Smooth muscle cell of the pulmonary artery (primary cell): ENCODE results near the gene TMEM232. TPM values are rescaled to one million over a fixed set of nuclear protein-coding genes. Genes with fewer than 3 reads are reported as not detected.

Source experiments
- total RNA-seq: library from RNA; depleted of rRNA; stranded (reverse); fragments of >200 nt; gene quantifications from 2 replicates; pipeline ENCODE4 v1.2.3, GENCODE V29; 2014

Gene TMEM232
- total RNA-seq: 0.79 and 3.3 TPM in 2 replicates

GRCh38 chr5:110726249-110727024 lies at the start of gene TMEM232:
TMEM232 (minus strand) TSS chr5:110726671; CDS start chr5:110667352, 59,319 bp downstream.

DNA sequence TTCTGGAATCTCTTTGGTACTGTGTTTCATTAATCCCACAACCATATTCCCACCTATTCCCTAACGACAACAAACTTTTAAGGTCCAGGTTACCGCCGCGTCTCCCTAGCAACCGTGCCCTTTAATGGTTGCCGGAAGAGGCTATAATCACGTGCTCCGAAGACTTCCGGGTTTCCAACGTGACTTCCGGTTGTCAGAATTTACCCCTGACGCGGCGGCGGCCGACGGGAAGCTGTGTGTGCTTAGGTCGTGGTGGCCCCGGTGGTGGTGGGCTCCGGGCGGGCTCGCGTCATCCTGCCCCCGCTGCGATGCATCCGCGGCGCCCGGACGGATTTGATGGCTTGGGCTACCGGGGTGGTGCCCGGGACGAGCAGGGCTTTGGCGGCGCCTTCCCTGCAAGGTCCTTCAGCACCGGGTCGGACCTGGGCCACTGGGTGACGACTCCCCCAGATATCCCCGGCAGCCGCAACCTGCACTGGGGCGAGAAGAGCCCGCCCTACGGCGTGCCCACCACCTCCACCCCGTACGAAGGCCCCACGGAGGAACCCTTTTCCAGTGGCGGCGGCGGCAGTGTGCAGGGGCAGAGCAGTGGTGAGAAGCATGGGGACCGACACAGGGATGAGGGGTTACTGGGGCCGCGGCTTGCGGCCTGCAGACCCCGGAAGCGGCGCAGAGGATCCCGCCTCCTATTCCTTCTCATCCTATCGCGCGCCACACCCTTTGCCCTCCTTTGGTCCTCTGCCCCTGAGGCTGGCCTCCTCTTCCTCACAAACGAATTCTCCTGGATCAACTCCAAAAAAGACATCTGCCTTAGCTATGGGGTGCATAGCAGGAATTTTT lies 12.6 kb upstream of the TMEM232 start, which contains the start of gene SLC25A46:
Gene SLC25A46, plus strand, starts transcription at position 196 of the 840 bp plus-strand sequence. Its CDS starts 113 bp downstream, at position 309.

Other genes starting within 250 kb of the TMEM232 start
- gene SLC25A46, start 12.3 kb upstream of the TMEM232 start, total RNA-seq: 72.1 and 92.3 TPM in 2 replicates